Measurements from ENCODE around the gene CNDP2.

The CNDP2 gene

DNA sequence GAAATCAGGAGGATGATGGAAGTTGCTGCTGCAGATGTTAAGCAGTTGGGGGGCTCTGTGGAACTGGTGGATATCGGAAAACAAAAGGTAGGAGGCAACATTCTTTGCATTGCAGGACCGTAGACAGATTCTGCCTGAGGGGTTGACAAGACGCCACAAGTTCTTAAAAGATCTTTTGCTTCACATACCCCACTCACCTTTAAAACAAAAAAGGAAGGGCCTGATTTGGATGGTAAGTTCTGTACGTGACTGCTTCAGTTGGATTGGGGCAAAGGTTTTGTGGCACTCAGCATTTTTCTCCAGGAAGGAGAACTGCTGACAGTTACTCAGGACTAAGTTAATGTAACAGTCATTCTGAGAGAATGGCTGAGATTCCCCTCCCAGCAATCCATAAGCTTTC is 5.2 kb downstream of the CNDP2 start:
- DNase-seq (ENCODE audit: low read depth): no peak

DNA sequence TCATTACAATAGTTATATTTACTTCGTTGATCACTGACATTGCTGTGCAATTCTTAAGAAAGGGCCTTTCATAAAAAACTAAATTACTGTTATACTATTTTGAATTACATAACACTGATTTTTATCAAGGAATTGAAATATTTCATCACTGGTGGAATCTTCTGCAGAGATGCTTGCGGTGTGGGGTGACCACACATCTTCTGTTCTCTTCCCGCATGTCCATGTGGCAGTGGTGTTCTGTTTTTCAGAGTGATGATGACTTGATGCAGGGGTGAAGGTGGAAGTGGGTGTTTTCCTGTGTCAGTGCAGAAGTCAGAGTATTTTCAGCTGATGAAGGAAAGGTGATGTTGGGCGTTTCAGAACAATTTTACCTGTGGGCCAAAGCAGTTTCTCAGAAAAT is 7.0 kb downstream of the CNDP2 start:
- DNase-seq (ENCODE audit: low read depth): no peak

DNA sequence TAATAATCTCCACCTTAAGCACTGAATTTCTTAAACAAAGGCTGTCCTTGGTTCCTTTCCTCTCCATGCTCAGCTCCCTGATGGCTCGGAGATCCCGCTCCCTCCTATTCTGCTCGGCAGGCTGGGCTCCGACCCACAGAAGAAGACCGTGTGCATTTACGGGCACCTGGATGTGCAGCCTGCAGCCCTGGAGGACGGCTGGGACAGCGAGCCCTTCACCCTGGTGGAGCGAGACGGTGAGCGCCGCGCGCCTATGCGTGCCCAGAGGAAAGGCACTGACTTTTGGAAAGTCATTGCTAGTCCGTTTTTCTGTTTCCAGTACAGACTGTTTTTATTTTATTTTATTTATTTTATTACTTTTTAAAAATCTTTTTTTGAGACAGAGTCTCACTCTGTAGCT is 9.6 kb downstream of the CNDP2 start:
- DNase-seq (ENCODE audit: low read depth): no peak

DNA sequence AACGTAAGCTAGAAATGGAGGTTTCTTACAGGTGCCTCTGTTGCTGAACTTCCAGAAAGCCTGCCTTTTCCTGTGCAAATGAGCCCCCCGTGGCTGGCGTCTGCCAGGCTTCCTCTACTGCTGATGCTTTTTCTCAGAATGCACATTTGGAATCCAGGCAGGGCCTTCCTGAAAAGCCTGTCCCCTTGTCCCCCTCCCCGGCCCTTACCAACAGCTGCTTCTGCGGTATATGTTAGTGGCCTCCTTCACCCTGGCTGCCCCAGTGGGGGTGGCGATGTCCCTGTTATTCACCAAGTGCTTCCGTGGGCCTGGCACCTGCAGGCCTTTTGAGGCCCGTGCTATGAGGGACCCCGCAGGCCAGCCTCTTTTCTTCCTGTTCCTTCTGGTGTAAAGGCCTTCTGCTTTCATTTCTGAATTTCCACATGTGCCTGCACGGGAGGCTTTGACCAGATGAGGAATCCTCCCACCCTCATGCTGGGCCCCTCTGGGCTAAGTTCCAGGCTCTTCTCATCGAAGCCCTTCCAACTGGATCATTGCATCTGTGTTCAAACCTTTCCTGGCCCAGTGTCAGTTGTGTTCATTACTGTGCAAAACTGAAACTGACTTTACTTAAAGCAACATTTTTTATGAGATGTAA is 10.4 kb downstream of the CNDP2 start:
- no peak for DNase-seq (ENCODE audit: low read depth)

DNA sequence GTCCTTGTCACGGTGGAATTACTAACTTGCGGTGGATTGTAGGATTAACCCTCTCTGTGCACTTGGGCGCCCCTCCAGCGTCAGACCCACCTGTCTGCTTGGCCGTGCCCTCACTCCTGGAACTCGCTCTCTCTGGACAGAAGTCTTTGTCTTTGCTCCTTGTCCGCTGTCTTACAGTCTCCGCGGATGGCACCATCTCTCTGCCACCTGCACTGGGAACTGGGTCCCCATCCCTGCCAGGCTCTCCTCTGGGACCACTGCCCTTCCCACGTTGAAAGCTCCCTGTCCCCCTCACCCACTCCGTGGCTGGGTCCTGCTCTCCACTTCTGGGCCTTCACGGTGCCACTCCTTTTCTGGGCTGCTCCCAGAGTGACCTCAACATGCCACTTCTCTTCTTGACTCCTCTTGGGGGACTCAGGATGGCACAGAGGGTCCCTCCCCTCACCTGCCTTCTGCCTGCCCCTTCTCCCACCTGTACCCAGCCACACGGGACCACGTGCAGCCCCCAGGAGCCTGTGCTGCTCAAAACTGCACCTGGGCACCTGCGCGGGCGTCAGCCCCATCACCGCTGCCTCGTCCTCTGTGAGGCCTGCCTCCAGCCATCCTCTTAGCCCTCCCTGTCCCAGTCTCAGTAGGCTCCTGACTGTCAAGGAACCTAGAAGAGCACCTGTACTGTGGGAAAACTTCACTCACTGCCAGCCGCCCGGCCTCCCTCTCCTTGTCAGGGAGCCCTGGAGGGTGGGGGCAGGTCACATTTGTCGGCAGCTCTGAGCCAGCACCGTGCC is 11.1 kb downstream of the CNDP2 start:
- no peak for DNase-seq (ENCODE audit: low read depth)

DNA sequence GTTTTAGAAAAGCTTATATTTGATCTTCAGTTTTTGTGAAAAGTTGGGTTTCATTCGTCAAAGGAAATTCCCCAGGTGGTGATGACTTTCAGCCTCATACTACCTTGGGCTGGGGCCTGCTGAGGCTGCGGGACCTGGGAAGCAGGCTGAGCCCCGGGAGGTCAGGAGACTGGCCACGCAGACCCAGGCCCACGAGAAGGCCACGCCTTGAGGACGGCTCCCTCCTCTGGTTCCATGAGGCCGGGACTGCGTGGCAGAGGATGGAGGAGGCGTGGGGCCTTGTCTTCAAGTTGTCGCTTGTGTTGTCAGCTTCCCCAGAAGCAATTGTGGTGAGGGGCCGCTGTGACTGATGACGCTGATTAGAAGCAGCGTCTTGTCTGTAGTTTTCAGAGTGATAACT is 11.8 kb downstream of the CNDP2 start:
- DNase-seq (ENCODE audit: low read depth): no peak

DNA sequence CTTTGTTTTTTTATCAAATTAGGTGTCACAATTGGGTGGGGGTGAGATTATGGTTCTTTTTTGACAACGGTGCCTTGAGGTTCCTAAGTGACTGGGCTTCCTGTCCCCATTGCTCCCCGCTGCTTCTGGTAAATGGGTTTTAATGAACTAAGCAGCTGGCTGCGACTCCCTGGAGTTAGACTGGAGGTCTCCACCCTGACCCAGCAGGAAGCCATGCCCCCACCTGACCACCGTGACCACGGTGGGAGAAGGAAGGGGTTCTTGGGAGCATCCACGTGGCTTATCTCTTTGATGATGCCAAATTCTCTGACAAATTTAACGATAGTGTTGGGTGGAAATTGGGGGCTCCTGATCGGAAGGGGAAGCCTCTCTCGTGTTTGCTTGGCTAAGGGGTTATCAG is 12.2 kb downstream of the CNDP2 start:
- no peak for DNase-seq (ENCODE audit: low read depth)

DNA sequence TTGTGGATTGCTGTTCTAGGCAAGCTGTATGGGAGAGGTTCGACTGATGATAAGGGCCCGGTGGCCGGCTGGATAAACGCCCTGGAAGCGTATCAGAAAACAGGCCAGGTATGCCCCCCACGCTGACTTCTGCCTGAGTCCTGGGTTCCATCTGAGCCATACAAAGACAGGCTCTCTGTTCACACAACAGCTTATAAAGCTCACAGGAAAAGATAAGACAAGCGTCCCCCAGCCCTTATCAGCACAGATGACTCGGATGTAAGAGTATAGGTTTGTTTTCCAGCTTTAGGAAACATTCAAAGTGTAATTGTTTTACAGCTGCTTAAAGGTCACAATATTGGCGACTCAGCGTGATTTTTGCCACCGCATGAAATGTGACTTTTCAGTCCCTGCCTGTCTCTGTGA is 12.7 kb downstream of the CNDP2 start:
- no peak for DNase-seq (ENCODE audit: low read depth)

DNA sequence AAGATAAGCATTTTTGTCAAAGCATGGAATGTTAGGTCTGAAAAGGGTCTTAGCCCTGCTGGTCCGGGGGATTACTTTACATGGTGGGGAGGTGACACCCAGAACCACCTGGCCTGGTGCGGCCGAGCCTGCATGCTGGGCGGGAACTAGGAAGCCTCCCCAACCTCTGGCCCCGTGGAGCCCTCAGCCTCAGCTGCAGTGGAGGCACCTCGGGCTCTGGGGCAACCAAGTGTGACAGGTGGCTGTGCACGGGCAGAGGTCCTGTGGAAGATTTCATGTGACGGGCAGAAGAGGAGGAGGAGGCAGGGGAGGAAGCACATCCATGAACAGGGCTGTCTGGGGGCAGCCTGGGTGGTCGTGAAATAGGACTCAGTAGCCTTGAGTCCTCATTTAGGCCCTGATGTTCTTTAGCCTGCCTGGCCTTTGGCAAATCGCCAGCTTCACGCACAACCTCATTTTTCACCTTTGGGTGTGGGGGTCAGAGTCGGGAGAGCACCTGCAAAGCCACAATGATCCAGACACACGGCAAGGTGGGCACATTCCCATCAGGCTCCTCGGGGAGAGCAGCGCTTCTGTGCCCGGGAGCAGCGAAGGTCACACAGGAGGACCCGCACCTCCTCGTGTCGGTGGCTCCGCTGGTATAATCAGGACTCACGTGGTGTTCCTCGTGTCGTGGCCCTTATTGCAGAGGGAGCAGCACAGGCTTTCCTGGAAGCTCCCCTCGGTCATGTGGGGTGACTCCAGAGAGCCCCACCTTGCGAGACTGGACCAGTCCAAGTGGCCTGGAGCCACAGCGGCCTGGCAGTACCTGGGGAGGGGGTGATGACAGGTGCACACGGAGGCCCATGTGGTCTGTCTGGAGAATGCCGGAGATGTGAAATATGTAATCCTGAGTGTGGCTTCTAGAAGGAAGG is 13.9 kb downstream of the CNDP2 start:
- DNase-seq (ENCODE audit: low read depth): no peak

DNA sequence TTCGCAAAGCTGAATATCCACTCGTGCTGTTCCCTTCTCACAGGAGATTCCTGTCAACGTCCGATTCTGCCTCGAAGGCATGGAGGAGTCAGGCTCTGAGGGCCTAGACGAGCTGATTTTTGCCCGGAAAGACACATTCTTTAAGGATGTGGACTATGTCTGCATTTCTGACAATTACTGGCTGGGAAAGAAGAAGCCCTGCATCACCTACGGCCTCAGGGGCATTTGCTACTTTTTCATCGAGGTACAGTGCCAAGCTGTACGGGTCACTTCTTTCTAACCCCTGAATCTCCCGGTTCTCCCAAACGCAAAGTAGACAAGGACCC is 14.6 kb downstream of the CNDP2 start:
- no peak for DNase-seq (ENCODE audit: low read depth)

DNA sequence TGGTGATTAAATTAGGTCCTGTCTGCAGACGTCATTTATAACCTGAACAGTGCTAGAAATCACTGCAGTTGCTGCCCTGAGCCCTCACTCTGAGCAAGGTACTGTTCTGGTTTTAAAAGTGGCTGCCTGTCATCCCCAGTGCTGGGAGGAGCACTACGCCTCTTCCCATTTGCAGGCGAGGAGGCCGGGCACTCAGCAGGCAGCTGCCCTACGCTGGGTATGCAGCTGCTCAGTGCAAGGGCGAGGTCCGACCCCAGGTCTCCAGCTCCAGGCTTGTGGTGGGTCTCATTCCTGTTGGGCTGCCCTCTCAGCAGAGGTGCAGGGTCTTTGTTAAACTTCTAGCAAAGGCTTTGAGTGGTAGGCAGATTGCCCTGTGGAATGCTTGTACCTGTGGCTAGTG is 15.7 kb downstream of the CNDP2 start:
- no peak for DNase-seq (ENCODE audit: low read depth)

DNA sequence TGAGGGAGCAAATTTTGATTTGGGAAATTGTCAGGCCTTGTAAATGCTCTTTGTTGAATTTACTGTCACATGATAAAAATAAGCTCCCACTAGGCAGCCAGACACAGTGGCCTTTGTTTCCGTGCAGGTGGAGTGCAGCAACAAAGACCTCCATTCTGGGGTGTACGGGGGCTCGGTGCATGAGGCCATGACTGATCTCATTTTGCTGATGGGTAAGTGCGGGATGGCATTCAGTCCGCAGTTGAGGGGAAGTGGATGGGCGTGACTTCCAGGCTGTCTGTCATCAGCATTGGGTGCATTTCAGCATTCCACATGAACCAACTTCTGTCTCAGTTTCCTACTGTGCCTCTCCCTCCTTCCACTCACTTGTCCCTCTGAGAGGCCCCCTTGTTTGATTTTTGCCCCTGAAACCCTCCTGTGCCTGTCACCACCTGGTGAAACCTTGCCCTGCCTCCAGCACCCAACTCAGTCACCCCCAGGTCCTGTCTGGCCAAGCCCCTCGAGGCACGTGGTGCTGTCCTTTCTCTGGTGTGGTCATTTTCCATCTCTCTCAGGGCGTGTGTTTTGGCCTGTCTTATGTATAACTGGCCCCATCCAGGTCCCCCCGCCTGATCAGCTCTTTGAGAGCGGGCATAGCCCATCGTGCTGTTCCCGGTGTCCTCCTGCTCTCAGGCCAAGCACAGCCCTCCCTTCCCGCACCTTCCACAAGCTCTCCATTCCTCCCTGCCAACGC is 16.3 kb downstream of the CNDP2 start:
- no peak for DNase-seq (ENCODE audit: low read depth)

DNA sequence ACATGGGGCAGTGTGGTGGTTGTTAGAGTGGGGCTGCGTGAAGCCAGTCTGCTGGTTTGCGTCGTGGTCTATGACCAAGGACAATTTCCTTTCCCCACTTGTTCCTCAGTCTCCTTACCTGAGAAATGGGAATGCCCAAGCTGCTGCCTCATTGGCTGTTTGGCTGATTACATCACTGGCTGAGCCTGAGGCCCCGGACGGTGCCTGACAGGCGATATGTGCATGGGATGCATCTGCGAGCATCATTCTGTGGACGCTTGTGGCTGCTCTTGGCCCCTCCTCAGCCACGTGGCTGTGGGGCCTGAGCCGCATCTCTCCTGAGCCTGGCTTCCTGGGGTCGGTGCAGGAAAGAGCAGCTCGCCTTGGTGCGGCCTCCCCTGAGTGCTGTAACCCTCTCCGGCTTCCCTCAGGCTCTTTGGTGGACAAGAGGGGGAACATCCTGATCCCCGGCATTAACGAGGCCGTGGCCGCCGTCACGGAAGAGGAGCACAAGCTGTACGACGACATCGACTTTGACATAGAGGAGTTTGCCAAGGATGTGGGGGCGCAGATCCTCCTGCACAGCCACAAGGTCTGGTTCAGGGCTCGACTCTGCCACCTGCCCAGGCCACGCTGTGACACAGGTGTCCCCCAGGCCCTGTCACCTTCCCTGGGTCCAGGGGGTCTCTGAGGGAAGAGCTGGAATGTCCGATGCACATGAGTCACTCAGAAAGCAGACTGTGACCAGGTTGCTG is 17.2 kb downstream of the CNDP2 start:
- no peak for DNase-seq (ENCODE audit: low read depth)

DNA sequence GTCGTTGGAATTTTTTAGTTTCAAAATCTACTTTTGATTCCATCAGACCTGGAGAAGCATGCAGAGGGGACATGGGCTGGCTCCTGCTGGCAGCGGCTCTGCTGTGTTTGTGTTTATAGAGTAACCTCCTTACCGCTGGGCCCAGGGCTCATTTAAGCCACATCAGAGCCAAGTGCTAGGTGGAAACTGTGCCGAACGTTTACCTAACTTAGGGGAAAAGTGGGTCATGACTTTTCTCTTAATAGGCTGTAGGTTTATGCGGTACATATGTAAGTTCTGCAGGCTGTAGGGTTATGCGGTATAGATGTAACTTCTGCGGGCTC is 17.7 kb downstream of the CNDP2 start:
- no peak for DNase-seq (ENCODE audit: low read depth)

DNA sequence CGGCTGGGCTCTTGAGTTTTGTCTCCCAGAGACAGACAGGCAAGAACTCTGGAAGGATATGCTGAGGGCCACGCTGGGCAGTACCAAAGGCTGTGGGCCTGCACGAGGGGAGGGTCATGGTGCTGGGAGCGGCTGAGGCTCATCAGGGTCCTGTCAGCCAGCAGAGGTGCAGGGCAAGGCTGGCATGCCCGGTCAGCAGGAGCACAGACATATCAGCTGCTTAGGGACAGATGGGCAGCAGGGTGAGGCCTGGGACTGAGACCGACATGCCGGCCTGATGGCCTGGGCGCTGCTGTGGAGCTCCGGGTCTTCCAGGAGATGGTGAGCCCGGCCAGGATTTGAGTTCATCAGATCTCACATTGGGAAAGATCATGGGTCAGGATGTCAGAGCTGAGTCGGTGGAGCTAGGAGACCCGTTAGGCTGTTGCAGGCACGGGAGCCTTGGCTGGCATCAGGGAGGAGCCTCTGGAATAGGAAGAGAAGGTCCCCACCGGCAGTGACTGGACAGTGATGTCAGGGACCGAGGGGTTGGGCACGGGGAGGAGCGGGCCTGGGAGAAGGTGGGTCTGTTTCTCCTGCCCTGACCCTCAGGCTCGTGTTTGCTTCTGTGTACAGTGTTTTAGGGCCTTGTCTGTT is 18.8 kb downstream of the CNDP2 start:
- no peak for DNase-seq (ENCODE audit: low read depth)

DNA sequence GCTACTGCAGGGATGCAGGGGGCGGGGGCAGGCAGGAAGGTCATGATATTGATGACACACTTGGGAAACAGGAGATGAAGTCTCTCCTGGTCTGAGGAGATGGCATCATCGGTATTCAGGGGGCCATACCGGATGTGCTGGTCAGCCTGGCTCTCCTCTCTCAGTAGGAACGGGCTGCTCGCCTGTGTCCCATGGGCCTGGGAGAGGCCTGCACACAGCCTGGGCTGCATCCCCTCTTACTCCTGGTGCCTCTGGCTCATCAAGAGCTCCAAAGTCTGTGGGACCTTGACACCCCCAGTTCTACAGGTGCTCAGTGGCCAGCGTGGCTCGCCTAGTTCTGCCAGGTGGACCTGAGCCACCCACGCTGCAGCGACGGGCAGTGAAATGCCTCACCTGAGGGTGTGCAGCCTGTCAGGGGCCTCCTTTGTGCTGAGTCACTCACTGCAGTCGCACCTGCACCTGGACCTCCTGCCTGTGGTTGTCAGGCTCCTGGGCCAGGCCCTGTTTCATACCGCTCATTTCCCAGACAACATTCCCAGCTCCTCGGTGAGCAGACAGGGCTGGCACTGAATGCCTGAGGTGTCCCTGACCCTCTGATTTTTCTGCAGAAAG is 19.6 kb downstream of the CNDP2 start:
- no peak for DNase-seq (ENCODE audit: low read depth)

DNA sequence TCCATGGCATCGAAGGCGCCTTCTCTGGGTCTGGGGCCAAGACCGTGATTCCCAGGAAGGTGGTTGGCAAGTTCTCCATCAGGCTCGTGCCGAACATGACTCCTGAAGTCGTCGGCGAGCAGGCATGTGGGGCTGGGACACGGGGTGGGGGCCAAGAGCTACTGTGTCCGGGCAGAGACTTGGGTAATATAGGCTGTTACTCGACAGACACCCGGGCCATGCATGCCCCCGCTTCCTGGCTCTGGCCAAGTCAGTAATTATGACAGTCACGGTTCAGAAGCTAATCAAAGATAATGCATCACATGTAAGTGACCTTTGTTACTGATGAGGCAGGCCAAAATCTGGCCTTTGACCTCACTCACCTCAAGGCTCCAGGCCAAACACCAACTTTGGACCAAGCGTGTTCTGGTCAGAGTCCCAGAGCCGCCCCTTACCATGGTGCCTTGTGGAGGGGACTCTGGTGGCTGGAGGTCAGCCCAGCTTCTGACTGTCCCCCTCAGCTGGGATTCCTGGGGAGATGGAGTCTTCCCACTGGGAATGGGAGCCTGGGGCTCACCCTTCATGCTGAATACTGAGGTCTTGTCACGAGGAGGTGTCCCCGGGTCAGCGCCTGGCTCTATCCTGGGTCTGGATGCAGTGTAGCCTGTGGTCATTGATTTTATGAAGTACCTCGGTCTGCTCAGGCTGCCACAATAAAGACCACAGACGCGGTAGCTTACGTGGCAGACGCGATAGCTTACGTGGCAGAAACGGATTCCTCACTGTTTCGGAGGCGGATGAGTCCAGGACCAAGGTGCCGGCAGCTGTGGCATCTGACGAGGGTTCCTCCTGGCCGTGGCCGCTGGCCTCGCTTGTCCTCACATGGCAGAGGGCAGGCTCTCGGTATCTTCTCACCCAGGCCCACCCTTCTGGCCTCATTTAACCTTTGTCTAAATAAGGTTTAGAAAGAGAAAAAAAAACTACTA is 20.4 kb downstream of the CNDP2 start:
- DNase-seq (ENCODE audit: low read depth): no peak

DNA sequence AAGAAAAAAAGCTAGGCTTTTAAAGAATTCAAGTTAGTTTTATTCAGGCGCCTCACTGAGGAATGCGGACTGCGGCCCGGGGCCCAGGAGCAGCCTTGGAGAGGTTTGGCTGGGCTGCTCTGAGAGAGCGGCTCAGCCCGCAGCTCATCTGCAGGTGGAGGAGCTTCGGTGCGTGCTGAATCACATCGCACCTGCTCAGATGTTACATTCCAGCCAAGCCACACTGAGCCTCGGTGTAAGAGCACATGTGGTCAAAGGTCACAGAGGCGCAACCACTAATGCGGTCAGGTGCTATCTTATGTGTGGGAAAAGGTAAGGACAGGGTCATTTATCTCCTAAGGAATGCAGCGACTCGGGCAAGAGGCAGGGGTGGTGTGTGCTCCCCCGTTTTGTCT is 21.1 kb downstream of the CNDP2 start:
- no peak for DNase-seq (ENCODE audit: low read depth)

DNA sequence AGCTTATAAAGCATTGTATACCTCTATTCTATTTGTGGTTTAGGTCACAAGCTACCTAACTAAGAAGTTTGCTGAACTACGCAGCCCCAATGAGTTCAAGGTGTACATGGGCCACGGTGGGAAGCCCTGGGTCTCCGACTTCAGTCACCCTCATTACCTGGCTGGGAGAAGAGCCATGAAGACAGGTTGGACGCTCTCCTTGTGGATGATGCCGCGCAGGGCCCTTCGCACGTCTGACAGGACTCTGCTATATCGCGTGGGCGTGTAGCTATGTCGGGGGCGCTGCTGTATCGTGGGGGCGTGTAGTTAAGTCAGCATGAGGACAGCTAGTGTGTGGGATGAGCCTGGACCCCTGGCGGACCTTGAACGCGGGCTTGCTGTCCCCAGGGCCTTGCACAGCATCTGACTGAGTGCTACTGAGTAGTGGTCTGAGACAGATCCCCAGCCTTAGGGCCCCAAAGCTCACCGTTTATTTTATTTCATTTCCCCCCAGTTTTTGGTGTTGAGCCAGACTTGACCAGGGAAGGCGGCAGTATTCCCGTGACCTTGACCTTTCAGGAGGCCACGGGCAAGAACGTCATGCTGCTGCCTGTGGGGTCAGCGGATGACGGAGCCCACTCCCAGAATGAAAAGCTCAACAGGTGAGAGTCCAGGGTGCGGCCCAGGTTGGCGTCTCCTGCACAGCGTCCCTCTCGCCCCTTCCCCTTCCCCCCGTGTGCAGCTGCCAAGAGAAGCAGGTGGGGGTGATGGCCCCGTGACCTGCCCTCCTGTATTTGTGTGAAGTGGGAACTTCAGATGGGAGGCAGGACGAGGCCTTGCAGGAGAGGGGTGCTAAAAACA is 22.5 kb downstream of the CNDP2 start:
- no peak for DNase-seq (ENCODE audit: low read depth)
